Cardiac fibroblast (primary cell): ENCODE results near the gene EPB41.
"Not testable (repeated sequence)": the region's sequence is repeated elsewhere in the genome, so short reads cannot be mapped to it uniquely, and the experiment has no call there.

Experiments used
- DNase-seq, 2 donors: peaks; one replicate each; pipeline versions ENCODE4 v3.0.0 to v3.0.0-alpha.2; 2010; ENCODE audit warnings: low read depth in 2 of 2
- H3K4me3 ChIP-seq, 2 donors: replicated peaks in 1 of 2; 1 replicate in 1 of 2; 2 replicates in 1 of 2; pipeline ENCODE4 v1.5.1; 2011; ENCODE audit warnings: low read depth in 2 of 2, low read length in 2 of 2, mild to moderate bottlenecking in 2 of 2, moderate library complexity in 1 of 2
- CTCF ChIP-seq: IDR thresholded peaks from one replicate; pipeline ENCODE4 v1.5.1; 2011; ENCODE audit warnings: low read depth, mild to moderate bottlenecking, low read length, inconsistent platforms

The EPB41 gene

GRCh38 chr1:28934676-28935075 is 20.3 kb downstream of the EPB41 start:
- TF ChIP-seq CTCF, result no peak
- H3K4me3 ChIP-seq, result no peak overlapping the region
- no peak for DNase-seq

- no peak for DNase-seq
- no peak for TF ChIP-seq CTCF
- no peak overlapping the region for H3K4me3 ChIP-seq
Observed at GRCh38 chr1:28935293-28935692, 20.9 kb downstream of the EPB41 start.

- TF ChIP-seq CTCF, result no peak
- no peak for DNase-seq
- H3K4me3 ChIP-seq, result no peak overlapping the region
Observed at GRCh38 chr1:28936094-28936493, 21.7 kb downstream of the EPB41 start.

GRCh38 chr1:28936528-28936927 is 22.2 kb downstream of the EPB41 start:
- DNase-seq, result no peak
- no peak overlapping the region for H3K4me3 ChIP-seq
- TF ChIP-seq CTCF, result no peak

- not testable (repeated sequence) for DNase-seq, H3K4me3 ChIP-seq
Observed at GRCh38 chr1:28943581-28943980, 29.2 kb downstream of the EPB41 start.

- no peak overlapping the region for H3K4me3 ChIP-seq
- no peak for DNase-seq
- TF ChIP-seq CTCF, result no peak
Observed at GRCh38 chr1:28950006-28950405, 35.6 kb downstream of the EPB41 start.

GRCh38 chr1:28950449-28950848 is 36.1 kb downstream of the EPB41 start:
- no peak overlapping the region for H3K4me3 ChIP-seq
- DNase-seq, result no peak
- no peak for TF ChIP-seq CTCF
